ENCODE results near the gene MUC3A.
"Not testable (repeated sequence)": the region's sequence is repeated elsewhere in the genome, so short reads cannot be mapped to it uniquely, and the experiment has no call there.

The MUC3A gene, protein sequence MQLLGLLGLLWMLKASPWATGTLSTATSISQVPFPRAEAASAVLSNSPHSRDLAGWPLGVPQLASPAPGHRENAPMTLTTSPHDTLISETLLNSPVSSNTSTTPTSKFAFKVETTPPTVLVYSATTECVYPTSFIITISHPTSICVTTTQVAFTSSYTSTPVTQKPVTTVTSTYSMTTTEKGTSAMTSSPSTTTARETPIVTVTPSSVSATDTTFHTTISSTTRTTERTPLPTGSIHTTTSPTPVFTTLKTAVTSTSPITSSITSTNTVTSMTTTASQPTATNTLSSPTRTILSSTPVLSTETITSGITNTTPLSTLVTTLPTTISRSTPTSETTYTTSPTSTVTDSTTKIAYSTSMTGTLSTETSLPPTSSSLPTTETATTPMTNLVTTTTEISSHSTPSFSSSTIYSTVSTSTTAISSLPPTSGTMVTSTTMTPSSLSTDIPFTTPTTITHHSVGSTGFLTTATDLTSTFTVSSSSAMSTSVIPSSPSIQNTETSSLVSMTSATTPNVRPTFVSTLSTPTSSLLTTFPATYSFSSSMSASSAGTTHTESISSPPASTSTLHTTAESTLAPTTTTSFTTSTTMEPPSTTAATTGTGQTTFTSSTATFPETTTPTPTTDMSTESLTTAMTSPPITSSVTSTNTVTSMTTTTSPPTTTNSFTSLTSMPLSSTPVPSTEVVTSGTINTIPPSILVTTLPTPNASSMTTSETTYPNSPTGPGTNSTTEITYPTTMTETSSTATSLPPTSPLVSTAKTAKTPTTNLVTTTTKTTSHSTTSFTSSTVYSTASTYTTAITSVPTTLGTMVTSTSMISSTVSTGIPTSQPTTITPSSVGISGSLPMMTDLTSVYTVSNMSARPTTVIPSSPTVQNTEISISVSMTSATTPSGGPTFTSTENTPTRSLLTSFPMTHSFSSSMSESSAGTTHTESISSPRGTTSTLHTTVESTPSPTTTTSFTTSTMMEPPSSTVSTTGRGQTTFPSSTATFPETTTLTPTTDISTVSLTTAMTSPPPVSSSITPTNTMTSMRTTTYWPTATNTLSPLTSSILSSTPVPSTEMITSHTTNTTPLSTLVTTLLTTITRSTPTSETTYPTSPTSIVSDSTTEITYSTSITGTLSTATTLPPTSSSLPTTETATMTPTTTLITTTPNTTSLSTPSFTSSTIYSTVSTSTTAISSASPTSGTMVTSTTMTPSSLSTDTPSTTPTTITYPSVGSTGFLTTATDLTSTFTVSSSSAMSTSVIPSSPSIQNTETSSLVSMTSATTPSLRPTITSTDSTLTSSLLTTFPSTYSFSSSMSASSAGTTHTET (N-terminal part only)

DNA sequence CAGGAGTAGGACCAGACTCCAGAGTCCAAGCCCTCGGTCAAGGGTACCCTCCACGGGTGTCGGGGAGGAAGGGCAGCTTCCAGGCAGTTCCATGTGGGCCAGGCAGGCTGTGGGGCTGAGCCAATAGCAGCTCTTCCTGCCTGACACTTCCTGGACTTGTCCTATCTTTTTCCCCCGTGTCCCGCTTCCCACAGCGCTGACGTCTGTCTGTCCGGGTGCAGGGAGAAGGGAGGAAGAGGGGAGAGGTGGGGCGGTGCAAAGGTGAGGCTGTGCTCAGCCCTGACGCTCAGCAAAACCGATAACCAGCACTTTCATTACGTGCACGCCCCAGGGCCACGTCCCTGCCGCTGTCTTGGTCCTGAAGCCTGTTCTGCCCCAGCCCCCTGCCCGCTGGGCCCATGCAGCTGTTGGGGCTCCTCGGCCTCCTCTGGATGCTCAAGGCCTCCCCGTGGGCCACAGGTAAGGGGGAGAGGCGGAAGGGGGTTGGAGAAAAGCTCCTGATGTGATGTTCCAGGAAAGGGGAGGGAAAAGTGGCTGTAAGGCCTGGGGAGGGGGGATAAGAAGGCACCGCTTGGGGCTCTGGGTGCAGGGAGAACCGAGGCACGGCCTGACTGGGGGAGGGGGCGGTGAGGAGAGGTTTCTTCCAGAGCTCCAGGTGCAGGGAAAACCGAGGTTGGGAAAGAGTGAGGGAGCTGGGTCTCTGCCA is at the start of gene MUC3A:
Gene MUC3A, plus strand, starts transcription at position 308 of the 706 bp plus-strand sequence. Its CDS starts 91 bp downstream, at position 399.
- no peak for DNase-seq

DNA sequence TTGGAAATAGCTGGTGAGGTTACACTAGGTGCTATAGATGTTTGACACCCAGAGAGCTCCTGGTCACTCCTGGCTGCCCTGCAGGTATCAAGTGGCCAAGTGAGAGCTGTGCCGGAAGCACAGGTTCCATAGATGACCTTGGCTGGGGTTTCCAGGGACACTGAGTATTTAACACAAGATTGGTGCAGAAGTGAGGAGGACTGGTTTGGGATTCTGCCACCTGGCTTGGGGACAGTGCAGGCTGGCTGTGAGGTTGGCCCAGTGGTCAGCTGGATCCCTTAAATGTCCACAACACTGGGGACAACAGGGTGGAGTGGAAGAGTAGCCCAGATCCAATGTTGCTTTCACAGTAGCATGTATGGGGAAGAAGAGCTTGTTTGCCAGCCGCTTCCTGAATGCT is 48.4 kb upstream of the MUC3A start:
- DNase-seq: no peak

DNA sequence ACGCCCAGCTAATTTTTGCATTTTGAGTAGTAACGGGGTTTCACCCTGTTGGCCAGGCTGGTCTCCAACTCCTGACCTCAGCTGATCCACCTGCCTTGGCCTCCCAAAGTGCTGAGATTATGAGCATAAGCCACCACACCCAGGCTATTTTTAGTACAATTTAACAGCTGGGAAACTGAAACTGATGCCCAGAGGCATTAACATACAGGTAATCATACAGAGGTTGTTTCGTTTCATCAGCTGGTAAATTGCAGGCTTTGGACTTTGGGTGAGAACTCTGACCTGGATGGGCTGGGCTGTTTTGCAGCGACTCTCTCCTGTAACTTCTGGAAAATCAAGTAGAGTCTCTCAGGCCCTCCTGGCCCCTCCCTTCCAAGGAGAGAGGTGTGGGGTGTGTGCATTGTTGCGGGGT is 47.4 kb upstream of the MUC3A start:
- DNase-seq: no peak

DNA sequence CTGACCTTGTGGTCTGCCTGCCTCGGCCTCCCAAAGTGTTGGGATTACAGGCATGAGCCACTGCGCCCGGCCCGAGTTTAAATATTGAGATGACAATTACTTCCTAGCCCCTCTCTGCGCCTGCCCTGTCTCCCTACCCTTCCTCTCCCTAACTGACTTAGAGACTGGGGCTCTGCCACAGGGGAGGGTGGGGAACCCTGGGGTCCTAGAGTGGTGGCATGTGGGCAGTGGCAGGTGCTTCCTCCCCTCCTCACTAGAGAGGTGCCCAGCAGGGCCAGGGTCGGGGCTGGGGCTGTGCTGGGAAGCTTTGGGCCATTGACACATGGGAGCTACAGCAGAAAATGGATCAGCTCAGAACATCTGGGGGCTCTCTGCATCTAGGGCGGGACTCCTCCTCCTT is 46.7 kb upstream of the MUC3A start:
- DNase-seq: no peak

DNA sequence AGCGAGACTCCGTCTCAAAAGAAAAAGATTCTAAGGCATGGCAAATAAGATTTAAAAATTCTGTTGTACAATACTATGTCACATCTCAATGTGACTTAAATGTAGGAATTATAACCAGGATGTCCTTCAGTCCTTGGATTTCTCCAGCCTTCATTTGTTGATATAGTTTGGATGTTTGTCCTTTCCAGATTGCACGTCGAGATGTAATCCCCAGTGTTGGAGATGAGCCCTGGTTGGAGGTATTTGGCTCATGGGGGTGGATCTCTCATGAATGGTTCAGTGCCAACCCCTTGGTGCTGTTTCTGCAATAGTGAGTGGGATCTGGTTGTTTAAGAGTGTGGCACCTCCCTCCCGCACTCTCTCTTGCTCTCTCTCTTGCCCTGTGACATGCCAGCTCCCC is 40.8 kb upstream of the MUC3A start:
- DNase-seq: no peak

- not testable (repeated sequence) for DNase-seq
Observed at GRCh38 chr7:100910443-100910842, 38.9 kb upstream of the MUC3A start.

- no peak for DNase-seq
Observed at GRCh38 chr7:100911484-100911883, 37.9 kb upstream of the MUC3A start.

GRCh38 chr7:100914208-100914878 is 35.0 kb upstream of the MUC3A start:
- no peak for DNase-seq

DNA sequence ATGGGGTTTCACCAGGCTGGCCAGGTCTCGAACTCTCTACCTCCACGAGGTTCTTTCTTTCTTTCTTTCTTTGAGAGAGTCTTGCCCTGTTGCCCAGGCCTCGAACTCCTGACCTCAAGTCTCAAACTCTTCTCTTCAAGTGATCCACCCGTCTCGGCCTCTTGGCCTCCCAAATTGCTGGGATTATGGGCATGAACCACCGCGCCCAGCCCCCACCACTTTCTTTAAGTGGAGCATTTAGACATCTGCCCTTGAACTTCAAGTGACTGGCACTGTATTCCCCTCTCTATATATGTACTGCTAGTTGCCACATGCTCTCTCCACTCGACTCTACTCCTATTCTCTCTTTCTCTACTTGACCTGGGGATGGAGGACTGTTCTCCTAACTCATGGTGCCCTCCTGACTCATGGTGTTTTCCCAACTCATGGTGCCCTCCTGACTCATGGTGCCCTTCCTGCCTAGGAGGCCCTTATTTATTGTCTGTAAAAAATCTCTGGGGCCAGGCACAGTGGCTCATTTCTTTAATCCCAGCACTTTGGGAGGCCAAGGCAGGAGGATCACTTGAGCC is 34.4 kb upstream of the MUC3A start:
- no peak for DNase-seq

- DNase-seq: not testable (repeated sequence)
Observed at GRCh38 chr7:100919335-100919734, 30.0 kb upstream of the MUC3A start.

DNA sequence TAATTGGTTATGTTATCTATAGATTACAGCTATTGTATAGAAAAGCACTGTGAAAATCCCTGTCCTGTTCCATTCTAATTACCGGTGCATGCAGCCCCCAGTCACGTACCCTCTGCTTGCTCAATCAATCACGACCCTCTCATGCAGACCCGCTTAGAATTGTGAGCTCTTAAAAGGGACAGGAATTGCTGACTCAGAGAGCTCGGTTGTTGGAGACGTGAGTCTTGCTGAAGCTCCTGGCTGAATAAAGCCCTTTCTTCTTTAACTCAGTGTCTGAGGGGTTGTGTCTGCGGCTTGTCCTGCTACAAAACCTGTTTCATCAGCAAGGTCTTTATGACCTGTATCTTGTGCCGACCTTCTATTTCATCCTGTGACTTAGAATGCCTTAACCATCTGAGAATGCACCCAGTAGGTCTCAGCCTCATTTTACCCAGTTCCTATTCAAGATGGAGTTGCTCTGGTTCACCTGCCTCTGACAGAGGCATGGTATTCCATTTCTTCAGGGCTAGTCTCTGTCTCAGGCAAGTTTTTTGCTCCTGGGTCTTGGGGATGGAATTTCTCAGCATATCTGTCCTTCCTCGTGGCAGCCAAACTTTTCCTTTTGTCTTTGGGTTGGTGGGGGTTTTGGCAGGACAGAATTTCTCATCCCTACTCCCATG is 29.4 kb upstream of the MUC3A start:
- DNase-seq: not testable (repeated sequence)

DNA sequence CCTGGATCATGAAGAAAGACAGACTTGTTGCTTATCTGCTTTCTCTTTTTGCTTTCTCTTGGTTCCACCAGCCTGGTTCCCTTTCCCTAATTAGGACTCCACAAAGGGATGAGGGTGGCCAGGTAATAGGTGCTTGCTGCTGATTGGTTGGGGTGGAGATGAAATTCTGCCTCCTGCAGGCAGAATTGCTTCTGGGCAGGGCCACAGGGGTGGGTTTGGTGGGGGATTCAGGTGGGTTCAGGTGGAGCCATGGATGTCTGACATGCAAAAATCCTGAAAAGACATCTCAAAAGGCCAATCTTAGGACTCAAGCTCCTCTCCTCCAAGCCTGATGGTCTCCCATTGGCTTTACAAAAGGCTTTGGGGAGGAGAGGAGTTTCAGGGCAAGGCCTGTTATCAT is 28.3 kb upstream of the MUC3A start:
- no peak for DNase-seq

DNA sequence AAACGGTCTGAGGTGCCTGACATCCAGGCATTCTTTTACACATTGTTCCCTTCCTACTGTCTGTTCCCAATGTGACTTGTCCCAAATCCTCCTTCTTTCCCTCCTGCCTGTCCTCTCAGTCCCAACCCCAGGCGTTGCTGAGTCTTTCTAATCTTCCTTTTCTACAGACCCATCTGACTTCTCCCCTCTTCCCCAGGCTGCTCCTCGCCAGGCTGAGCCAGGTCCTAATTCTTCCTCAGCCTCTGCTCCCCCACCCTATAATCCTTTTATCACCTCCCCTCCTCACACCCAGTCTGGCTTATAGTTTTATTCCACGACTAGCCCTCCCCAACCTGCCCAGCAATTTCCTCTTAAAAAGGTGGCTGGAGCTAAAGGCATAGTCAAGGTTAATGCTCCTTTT is 25.7 kb upstream of the MUC3A start:
- DNase-seq: not testable (repeated sequence)

- DNase-seq: no peak
Observed at GRCh38 chr7:100929808-100930174, 19.5 kb upstream of the MUC3A start.

DNA sequence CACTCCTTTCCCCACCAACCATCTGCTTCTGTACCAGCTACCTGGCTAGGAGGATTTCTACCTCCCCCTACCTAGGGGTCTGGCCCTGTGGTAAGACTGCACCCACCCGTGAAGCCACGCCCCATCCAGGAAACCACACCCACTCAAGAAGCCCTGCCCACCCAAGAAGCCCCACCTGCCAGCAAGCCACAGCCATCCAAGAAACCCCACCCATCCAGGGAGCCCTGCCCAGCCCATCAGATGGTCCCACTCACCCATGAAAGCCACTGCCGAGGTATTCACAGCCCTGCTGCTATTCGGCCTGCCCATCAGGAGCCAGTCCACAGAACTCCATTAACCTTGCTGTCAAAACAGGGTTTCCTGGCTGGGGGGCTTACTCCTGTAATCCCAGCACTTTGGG is 15.6 kb upstream of the MUC3A start:
- DNase-seq: no peak

- not testable (repeated sequence) for DNase-seq
Observed at GRCh38 chr7:100935381-100935780, 14.0 kb upstream of the MUC3A start.

DNA sequence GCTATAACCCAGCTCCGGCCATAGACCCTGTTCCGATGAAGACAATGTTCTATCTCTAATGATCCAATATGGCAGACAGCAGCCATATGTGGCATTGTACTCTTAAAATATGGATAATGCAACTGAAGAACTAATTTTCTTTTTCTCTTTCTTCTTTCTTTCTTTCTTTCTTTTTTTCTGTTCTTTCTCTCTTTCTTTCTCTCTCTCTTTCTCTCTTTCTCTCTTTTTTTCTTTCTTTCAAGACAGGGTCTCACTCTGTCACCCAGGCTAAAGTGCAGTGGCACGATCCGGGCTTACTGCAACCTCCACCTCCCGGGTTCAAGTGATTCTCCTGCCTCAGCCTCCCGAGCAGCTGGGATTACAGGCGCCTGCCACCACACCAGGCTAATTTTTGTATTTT is 13.2 kb upstream of the MUC3A start:
- DNase-seq: not testable (repeated sequence)

GRCh38 chr7:100942045-100942774 is 7.1 kb upstream of the MUC3A start:
- DNase-seq: no peak

DNA sequence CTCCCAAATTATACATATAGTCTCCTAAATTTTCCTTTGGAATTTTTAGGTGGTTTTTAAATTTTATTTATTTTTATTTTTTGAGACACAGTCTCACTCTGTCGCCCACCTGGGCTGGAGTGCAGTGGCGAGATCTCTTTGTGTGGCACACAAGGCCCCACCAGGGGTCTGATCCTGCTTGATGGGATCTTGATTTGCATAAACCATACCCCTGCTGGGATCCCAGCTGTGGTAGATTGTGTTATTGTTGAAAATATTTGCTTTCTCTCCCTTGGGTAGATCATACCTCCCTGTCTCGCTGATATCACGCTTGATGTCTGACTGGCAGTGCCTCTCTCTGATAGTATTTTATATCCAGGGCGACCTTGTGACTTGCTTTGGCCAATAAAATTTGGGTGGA is 5.6 kb upstream of the MUC3A start:
- DNase-seq: no peak

- DNase-seq: no peak
Observed at GRCh38 chr7:100944138-100944537, 5.2 kb upstream of the MUC3A start.
